Measurements from ENCODE around the gene MZT2A.
"Not testable (repeated sequence)": the region's sequence is repeated elsewhere in the genome, so short reads cannot be mapped to it uniquely, and the experiment has no call there.

DNA sequence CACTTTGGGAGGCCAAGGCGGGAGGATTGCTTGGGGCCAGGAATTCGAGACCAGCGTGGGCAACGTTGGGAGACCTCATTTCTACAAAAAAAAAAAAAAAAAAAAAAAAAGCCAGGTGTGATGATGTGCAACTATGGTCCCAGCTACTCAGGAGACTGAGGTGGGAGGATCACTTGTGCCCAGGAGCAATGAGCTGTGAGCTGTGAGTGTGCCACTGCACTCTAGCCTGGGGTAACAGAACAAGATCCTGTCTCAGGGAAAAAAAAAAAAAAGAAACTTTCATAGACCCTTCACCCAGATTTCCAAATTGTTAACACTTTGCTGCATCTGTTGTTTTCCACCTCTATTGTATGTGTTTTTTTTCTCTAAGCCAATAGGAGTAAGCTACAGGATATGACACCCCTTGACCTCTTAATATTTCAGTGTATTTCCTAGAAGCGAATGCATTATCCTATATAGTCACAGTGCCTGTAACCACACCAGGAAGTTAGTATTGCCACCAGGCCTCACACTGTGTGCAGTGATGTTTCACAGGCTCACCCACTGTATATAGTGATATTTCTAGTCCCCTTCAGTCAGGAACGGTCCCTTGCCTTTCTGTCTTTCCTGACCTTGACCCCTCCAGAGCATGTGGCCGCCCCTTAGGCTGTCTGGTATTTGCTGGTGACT lies 12.0 kb upstream of the MZT2A start:
- TF ChIP-seq, protein P1, sequence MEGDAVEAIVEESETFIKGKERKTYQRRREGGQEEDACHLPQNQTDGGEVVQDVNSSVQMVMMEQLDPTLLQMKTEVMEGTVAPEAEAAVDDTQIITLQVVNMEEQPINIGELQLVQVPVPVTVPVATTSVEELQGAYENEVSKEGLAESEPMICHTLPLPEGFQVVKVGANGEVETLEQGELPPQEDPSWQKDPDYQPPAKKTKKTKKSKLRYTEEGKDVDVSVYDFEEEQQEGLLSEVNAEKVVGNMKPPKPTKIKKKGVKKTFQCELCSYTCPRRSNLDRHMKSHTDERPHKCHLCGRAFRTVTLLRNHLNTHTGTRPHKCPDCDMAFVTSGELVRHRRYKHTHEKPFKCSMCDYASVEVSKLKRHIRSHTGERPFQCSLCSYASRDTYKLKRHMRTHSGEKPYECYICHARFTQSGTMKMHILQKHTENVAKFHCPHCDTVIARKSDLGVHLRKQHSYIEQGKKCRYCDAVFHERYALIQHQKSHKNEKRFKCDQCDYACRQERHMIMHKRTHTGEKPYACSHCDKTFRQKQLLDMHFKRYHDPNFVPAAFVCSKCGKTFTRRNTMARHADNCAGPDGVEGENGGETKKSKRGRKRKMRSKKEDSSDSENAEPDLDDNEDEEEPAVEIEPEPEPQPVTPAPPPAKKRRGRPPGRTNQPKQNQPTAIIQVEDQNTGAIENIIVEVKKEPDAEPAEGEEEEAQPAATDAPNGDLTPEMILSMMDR (conservative IDR thresholded peaks at IDR 0.05; ENCODE audit: low read depth, low read length): not testable (repeated sequence)
- not testable (repeated sequence) for TF ChIP-seq EZH2 (IDR thresholded peaks at IDR 0.05; ENCODE audit: low read length, unreplicated experiment); EZH2phosphoT487 (IDR thresholded peaks at IDR 0.05; ENCODE audit: borderline replicate concordance, low read length)

All from PC-3 (cell line).